Measurements from ENCODE around the gene TIMM23.
A peak's percentile ranks its signal among the peaks of the same experiment; 100 is the strongest.
"Not testable (repeated sequence)": the region's sequence is repeated elsewhere in the genome, so short reads cannot be mapped to it uniquely, and the experiment has no call there.

Gene TIMM23

DNA sequence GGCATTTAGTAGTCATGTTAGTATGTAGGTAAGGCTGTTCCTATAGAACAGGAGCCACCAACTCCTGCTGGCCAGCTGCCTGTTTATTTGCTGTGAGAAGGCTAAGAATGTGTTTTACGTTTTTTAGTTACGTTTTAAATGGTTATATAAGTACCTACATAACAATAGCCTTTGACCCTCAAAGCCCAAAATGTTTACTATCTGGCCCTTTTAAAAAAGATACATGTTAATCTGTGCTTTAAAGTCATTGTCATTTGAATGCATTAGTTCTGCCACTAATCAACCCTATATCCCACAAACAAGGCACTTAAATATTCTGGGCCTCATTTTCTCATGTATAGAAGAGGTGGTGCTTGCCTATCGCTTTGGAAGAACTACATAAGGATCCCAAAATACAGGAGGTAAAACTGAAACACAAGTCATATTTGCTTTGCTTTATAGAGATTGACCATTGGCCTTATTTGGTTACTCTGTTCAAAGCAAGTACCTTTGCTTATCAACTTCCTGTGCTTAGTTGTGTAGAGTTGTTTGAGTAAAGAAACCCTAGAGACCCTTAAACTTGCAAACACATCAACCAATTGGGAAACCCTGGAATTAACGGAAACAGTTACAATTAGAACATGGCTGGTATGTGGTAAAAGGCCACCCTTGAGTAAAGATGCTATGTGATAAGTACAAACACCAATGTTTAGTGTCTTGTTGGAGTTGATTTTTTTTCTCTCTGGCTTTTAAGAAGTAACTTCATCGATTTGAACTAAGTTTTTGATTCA, 25.9 kb downstream of the TIMM23 start:
- no peak for DNase-seq

DNA sequence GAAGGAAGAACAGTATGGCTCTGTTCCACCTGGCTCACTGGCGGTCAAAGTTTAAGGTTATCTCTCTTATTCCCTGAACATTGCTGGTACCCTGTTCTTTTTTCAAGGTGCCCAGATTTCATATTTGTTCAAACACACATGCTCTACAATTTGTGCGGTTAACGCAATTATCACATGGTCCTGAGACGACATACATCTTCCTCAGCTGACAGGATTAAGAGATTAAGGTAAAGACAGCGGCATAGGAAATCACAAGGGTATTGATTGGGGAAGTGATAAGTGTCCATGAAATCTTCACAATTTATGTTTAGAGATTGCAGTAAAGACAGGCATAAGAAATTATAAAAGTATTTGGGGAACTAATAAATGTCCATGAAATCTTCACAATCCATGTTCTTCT, 27.7 kb downstream of the TIMM23 start:
- DNase-seq: not testable (repeated sequence)

DNA sequence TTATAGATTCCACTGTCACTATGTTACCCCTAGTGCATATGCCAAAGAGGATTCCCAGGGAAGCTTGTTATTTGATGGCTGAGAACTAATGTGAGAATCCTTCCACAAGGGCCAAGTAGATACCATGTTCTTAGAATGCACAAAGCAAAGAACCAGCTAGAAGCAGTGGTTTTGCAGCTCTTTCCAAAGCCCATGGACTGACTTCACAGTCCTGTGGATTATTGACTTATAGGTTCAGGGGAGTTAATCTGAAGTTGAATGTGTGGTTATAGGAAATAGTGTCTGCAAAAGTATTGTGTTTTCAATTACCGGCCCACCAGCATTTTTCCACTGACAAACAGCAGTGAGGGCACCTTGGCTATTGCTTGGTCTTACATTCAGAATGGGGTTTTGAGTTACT, 28.2 kb downstream of the TIMM23 start:
- DNase-seq: no peak

DNA sequence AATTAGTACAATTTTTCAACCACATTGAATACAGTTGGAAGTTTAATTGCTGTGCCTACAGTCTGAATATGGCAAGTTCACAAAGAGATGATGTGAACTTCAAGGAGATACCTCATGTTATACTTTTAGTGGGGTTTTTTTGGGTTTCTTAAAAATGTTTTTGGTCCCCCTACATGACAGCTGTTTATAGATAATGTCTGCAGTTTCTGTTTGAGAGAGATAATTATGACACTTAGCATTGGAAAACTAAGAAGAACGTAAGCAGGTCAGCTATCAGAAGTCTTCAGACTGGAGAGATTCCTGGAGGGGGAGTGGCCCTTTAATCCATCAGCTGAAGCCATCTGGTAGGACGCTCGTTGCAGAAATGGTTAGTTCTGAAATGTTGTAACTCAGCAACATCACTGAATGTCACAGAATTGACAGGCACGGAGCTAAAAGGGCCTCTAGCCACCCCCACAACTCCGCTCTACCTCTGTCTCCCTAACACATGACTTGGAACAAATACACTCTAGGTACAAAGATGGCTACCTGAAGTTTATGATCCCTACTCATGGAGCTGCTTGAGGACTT, 29.0 kb downstream of the TIMM23 start:
- no peak for DNase-seq

DNA sequence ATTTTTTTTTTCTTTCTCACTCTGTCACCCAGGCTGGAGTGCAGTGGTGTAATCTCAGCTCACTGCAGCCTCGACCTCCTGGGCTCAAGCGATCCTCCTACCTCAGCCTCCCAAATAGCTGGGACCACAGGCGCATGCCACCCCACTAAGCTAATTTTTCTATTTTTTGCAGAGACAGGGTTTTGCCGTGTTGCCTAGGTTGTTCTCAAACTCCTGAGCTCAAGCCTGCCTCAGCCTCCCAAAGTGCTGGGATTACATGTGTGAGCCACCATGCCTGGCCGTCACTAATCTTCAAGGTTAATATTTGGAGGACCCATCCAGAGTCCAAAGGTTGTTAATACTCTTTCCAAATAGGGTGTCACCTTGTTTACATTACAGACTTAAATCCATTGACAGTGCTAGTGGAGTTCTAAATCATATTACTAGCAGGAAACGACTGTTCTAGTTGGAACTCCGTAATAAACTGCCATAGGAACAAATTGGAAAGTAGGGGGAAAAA, 29.9 kb downstream of the TIMM23 start:
- DNase-seq: not testable (repeated sequence)

DNA sequence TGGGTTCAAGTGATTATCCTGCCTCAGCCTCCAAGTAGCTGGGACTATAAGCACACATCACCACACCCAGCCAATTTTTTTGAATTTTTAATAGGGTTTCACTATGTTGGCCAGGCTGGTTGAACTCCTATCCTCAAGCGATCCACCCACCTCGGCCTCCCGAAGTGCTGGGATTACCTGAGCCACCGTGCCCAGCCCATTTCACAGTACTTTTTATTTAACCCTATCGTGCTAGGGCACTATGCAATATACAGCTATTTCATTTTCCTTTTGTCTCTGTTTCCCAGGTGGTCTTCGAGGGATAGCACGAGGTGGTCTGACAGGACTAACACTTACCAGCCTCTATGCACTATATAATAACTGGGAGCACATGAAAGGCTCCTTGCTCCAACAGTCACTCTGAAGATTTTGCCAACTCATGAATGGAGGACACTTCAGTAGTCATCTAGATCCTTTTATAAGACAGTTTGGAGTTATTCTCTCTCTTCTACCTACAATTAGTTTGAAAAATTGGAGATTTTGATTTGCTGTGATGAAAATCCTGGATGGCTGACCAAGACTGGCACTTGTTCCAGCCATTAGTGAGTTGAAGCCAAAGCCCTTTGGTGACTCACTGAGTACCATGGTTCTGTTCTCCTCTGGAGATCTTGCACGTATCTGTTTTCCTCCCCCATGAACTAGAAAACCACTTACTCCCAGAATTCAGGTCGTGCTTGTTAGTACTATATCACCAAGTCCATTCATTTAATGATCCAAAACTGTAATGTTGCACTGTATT, 30.8 kb downstream of the TIMM23 start:
- no peak for DNase-seq

DNA sequence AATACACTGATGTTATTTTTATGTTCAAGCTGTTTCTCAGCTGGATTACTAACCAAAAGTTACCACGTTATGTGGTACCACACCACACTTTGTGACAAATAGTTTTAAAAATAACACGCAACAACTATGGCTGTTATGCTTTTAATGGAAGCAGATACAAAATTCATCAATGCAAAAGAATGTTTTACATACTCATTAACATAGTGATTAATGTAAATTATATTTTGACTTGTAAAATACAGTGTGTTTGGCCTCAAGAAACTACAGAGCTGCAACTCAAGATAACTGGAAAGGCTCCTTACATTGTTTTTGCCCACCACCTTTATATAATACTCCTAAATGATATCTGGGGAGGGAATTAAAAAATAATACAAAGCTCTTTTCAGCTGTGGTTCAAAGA, 32.7 kb downstream of the TIMM23 start:
- no peak for DNase-seq

DNA sequence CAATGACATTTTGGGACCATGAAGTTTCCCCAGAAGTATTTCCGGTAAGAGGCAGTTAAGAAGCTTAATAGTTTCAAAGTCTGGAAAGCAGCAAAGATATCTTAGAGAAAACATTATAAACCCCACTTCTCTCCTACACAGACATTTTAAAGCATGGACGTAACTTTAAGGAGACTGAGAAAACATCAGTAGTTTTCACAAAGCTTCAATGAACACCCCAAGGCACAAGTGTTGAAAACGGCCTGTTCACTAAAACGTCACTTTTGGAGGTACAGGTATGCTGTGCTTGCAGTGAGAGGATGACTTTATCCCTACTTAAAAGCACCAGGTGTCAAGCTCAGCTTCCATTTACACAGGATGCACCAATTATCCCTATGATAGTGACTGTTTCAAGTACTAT, 33.1 kb downstream of the TIMM23 start:
- no peak for DNase-seq

DNA sequence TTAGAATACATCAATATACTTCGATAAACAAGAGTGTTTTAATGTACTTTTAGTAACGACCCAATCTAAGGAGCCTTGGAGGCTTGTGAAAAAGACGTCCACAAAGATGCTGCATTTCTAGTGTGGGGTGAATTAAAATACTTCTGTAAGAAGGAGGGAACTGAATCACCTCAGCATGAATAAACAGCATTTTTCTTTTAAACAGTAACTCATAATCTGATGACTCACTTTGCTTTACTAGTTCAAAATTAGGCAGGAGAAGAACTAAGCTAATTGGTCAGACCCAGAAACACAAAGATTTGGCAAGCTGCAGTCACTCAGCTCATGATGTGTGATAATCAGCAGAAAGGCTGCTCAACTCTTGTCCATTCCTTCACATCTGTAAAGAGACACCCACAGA, 33.9 kb downstream of the TIMM23 start:
- no peak for DNase-seq

DNA sequence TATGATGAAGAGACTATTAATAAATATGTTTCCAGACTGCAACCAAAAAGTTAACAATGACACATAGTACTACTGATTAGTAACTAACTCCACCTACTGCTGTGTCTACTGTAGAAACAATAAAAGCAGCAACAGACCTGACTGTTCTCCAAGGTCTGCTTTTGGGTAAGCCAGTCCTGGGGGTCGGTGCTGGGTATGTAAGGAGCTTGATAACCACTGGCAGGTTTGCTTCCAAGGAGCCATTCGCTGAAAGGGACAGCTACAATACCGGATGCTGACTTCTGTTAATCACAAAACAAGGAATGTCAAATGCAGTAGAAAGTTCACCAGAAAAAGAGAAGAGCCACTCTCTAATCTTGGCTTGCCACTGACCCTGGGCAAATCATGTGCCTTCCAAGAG, 40.5 kb downstream of the TIMM23 start:
- no peak for DNase-seq

DNA sequence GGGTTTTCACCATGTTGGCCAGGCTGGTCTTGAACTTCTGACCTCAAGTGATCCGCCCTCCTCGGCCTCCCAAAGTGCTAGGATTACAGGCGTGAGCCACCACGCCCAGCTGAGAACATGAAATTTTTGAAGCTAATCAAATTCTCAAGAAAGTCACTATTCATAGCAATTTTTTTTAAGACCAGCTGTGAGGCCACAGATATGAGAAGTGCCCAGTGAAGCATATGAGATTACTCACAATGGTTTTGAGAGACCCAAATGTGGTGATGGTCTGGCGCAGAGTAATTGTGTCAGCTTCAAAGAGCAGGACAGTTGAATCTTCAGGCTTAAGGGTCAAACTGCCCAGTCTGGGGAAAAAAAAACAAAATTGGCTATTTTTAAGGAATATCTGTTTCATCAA, 41.9 kb downstream of the TIMM23 start:
- DNase-seq: no peak

DNA sequence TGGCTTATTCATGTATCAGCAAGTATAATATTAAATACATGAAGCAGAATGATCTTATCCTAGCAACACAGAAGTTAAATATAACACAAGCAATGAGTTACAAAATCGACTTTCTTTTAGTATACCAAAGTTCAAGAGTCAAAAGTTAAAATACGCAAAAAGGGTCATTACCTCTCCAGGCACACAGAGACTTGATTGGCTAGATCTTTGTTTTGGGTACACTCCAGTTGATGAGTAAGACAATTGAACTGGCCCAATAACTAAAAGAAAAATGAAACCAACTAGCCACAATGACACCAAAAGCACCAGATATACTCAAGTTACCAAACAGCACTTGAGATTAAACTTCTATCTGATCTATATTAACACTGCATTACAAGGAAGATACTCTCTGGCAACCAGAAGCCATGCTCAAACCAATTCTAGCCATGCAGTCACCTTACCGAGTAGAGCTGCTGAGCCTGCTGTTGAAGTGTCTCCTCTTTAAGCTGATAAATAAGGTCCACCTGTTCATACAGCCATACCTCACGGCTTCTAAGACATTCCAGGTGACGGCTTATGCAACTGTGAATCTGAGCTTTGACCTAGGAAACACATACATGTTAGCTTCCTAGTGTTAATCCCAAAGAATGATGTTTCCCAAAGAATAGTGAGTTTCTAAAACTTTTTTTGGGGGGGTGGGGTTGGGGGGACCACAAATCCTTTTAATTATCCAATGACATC, 42.6 kb downstream of the TIMM23 start:
- no peak for DNase-seq

DNA sequence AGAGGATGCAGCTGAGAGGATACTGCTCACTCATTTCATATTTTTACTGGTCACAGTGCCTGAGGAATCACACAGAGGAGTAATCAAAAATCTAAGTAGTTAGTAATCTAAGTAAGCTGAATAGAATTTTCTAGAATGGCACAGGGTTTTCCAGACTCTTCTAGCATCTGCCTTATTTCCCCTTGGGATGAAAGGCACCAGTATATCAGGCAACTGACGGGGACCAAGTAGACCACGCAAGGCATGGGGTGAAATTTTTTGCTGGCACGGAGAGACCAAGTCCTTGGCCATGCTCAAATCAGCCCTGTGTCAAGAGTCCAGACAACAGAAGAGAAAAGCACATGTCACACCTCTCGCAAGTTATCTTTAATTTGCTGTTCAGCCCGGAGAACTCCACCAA, 43.9 kb downstream of the TIMM23 start:
- no peak for DNase-seq

DNA sequence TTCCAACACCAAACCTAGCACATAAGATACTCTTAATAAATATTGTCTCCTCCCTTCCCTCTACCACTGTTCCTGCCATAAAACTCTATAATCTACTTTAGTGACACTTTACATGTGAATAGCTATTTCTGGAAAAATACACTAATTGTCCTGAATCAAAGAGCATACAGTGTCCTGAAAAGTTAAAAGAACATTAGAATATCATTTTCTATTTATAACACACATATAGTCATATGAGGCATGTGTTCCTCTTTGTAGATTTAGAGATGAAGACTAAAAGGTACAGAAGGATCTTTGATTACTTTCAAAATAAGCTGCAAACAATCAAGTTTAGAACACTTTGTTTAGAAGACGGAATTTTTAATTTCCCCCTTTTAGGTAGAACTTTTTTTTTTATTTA, 44.5 kb downstream of the TIMM23 start:
- DNase-seq: no peak

DNA sequence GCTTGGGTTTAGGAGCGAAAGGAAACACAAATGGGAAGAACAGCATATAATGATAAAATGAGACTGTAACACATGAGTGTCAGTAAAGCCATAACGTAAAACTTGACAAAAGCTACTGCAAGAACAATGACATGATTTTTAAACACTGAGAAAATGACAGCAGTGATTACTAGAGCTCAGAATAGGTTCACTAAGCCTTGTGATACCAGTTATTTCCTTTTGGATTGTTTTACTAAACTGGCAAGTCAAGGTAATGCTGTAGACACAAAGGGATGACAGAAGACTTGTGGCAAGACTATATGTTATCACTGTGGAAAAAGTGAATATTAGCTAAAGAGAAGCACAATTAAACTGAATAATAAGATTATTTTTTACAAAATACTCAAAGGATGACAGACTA, 45.4 kb downstream of the TIMM23 start:
- DNase-seq: no peak

DNA sequence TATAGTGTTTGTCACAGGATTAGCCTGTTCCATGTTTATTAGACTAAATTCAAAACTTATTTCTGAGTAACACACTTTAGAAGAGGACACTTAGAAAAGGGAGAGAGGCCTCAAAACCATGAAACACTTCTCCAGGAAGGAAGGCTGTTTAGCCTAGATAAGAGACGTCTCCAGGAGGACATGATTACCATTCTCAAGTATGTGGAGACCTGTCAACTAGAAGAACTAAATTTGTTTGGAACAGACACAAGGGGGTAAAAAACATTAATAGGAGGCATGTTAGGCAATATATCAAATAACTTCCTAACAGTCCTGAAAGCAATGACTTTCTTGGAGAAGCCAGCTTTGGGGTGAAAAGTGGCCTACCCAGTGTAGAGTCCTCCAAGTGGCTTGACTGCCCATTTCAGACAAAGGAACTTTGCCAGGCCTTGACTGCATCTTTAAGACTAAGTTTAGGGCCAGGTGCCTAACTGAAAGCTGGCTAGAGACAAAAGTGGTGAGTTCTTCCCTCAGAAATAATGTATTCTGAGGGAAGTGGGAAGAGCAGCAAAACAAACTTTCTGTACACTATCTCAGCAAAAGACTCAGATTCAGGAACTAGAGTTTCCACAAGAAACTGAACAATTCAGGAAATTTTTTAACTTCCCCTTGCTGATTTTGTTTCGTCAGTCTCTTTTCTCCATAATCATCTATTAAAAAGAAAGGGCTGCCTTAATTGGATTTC, 46.3 kb downstream of the TIMM23 start:
- no peak for DNase-seq

DNA sequence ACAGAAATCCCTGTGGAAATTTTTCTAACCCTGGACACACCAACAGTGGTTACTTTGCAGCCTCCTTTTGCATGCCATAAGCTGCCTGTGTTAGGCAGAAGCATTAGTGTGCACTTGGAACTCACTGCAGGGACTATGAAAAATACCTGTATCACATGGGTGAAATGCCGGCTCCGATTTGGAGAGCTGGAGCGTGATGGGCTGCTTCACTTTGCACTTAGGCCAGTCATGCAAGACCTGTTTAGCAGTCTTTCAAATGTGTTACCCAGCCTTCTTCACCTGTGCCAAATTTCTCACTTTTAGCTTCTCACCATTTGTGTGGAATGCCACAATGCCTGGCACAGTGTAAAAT, 46.9 kb downstream of the TIMM23 start:
- DNase-seq: no peak

DNA sequence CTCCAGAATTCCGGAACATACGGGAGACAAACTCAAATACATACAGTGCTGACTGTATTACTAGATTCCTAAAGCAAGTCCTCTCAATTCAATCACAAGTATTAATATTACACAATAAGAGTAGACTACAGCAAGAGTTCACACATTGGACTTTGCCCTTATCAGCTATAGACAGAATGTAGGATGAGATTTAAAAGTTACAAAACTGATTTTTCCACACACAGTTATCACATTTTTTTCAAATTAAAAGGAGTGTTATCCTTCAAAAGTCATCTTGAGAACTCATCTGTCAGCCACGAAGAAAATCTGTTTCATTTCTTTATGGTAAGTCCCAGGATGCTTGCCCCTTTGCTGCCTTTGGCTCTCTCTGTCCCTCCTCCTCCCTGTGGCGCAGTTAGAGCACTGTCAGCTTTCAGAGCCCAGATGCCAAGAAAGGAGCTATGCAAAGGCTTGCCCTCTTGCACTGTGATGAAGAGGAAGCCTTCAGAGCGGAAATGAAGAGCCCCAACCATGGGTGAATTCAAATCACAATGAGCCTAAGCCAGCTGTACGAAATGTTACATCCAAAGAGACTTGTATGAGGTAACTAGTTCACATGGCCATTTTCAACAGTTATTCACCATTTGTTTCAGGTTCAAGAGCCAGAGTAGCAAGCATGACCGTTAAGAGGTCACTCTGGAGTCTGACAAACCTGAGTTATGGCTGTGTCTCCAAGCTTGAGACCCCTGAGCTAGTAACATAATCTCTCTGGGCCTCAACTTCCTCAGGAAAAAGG, 47.5 kb downstream of the TIMM23 start:
- no peak for DNase-seq

DNA sequence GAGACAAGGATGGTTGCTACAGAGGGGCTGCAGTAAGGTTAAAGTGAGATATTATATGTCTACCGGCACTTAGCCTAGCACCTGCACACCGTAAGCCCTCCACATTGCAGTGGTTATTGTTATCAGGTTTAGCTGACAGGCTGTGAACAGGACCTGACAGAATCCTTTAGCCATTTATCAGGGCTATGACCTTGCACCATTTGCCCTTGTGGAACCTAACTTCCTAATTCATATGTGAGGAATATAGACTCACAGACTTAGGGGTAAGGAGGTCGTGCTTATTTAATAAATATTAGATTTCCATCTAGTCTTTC, 48.0 kb downstream of the TIMM23 start:
- no peak for DNase-seq

DNA sequence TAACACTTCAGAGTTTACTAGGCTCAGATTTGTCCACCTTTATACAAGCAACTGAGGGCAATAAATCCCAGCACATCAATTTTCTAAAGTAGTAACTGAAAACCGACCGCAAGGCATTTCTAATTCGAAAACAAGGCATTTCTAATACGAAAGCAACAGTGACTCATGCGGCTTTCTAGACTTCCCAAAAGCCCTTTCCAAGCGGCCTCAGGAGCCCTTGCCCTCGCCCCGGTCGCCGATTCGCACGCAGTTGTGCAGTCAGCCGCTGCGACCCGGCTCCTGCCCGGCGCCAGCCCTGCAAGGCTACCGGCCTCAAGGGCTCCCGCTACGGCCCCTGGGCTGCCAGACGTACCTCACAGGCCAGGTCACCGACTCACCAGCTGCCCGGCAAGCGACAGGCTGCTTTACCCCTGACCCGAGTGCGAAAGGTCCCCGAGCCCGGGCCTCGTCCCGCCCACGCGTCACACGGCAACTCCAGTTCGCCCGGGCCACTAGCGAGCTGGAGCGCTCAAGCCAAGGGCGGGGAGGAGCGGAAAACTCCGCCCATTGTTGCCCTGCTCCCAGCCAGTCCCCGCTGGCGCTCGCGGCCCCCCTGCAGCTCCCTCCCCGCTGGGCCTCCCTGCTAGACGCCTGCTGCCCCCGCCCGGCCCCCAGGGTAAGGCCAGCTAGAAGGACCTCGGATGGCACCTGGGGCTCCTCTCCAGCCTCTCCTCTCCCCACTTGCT, 50.9 kb downstream of the TIMM23 start:
- DNase-seq: peak; percentile 77

DNA sequence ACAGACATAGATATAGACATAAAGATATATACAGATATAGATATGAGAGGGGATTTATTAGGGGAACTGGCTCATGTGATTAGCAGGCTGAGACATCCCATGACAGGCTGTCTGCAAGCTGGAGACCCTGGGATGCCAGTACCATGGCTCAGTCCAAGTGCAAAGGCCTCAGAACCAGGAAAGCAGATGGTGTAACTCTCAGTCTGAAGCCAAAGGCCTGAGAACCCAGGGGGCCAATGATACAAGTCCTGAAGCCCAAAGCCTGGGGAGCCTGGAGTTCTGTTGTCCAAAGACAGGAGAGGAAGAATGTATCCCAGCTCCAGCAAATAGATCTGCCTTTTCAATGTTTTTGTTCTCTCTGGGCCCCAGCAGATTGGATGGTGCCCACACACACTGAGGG, 52.7 kb downstream of the TIMM23 start:
- no peak for DNase-seq

Measured in stimulated activated CD4-positive, alpha-beta T cell treated with anti-CD3 and anti-CD28 coated beads, Interleukin-4, amount 100 ng/mL, for 1 hour (primary cell).